Measurements from ENCODE around the gene NKIRAS2.

Gene NKIRAS2

DNA sequence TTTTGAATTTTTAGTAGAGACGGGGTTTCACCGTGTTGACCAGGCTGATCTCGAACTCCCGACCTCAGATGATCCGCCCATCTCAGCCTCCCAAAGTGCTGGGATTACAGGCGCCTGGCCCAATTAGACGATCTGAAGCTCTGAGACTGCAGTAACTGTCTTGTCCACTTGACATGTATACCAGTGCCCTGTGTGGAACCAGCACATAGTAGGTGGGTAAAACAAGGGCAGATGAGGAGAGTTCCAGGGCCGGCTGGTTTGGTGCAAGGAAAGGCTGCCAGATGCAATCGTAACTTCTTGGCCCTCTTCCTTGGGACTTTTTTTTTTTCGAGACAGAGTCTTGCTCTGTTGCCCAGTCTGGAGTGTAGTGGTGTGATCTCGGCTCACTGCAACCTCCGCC, 27.5 kb downstream of the NKIRAS2 start:
- CTCF ChIA-PET, result interaction anchor here (0.7 to 2.9 kb wide), 3 partner anchors 9 to 85 kb away, joined by 3 to 17 read pairs (median 6); no protein-coding TSS in a partner anchor

DNA sequence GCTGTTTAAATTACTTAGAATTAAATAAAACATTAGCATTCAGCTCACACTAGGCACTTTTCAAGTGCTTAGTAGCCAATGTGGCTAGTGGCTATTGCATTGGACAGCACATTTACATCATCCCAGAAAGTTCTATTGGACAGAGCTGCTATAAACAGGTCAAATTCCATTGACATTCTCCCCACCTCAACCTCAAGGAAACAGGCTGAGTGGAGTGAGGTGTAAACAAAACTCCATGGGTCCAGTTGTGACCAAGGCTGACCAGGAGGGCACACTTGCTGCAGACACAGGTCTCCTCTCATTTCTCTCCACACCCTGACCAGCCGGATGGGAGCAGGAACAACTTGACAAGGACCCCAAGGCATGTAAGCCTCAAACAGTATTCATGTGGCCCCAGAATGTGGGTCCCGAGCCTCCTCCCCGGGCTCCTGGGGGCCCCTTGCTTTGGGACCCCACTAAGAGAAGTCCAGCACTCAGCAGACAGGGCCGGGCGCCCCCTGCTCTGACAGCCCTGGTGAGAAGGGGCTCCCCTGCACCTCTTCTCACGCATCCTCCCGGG, 30.0 kb downstream of the NKIRAS2 start:
- no peaks in the 10 kb centered on the region for H3K9me3 ChIP-seq (ENCODE audit: control insufficient read depth, insufficient read depth, low read depth, low read length)
- CTCF ChIA-PET, result interaction anchor here (0.6 to 1.7 kb wide), 10 partner anchors 12 to 369 kb away, joined by 3 to 10 read pairs (median 4); no protein-coding TSS in a partner anchor
- peak overlapping the region; percentile 38; the same call in 1 of the 2 replicates for H3K27ac ChIP-seq (ENCODE audit: extremely low read depth, low read depth, low read length)
- TF ChIP-seq GLIS2 (tag by site-specific recombination; IDR thresholded peaks at IDR 0.05), result peak; percentile 80
- no peak for TF ChIP-seq ZBTB21 (tag by site-specific recombination; IDR thresholded peaks at IDR 0.05)
- no peak for TF ChIP-seq ZNF701 (tag by site-specific recombination; IDR thresholded peaks at IDR 0.05)
- peak; percentile 65 for TF ChIP-seq ZNF335 (tag by site-specific recombination; conservative IDR thresholded peaks at IDR 0.05)
- TF ChIP-seq GLIS1 (tag by site-specific recombination; IDR thresholded peaks at IDR 0.05), result peak; percentile 42
- peak; percentile 57 for TF ChIP-seq ZBTB20 (tag by site-specific recombination; IDR thresholded peaks at IDR 0.05)
- POLR2A ChIA-PET, result no interaction called here
- H3K4me3 ChIP-seq (ENCODE audit: low read depth, low read length), result peak overlapping the region; percentile 50
- no peaks in the 10 kb centered on the region for H3K36me3 ChIP-seq (ENCODE audit: control insufficient read depth in 2 of 2, insufficient read depth in 1 of 2, low read length in 2 of 2)
- no peaks in the 10 kb centered on the region; the same call in 1 of the 2 replicates for H3K4me1 ChIP-seq (ENCODE audit: control insufficient read depth, insufficient read depth, low read length)

More for the DNA sequence above, 27.5 kb downstream of the NKIRAS2 start:
- Histone ChIP-seq H3K9me3 (ENCODE audit: control insufficient read depth, insufficient read depth, low read depth, low read length) (no peaks in the 10 kb centered on the region), H3K27ac (ENCODE audit: extremely low read depth, low read depth, low read length) (no peak overlapping the region), H3K36me3 (ENCODE audit: control insufficient read depth in 2 of 2, insufficient read depth in 1 of 2, low read length in 2 of 2) (no peaks in the 10 kb centered on the region), H3K4me3 (ENCODE audit: low read depth, low read length) (no peak overlapping the region), H3K4me1 (ENCODE audit: control insufficient read depth, insufficient read depth, low read length) (no peaks in the 10 kb centered on the region; the same call in 1 of the 2 replicates)
- TF ChIP-seq ZNF623 (tag by site-specific recombination; IDR thresholded peaks at IDR 0.05) (no peak), ZNF121 (tag by site-specific recombination; IDR thresholded peaks at IDR 0.05) (0 out of 2 replicates have a peak, but pooled peaks have one; percentile 43), ZBTB48 (tag by site-specific recombination; IDR thresholded peaks at IDR 0.05) (no peak), ZNF433 (tag by site-specific recombination; IDR thresholded peaks at IDR 0.05; ENCODE audit: low read depth) (no peak), ZNF792 (tag by site-specific recombination; IDR thresholded peaks at IDR 0.05) (no peak), ZBTB1 (tag by site-specific recombination; IDR thresholded peaks at IDR 0.05) (no peak), ZNF664 (tag by site-specific recombination; IDR thresholded peaks at IDR 0.05) (no peak), ZXDB (tag by site-specific recombination; IDR thresholded peaks at IDR 0.05) (no peak)
- TF ChIP-seq, protein P1, sequence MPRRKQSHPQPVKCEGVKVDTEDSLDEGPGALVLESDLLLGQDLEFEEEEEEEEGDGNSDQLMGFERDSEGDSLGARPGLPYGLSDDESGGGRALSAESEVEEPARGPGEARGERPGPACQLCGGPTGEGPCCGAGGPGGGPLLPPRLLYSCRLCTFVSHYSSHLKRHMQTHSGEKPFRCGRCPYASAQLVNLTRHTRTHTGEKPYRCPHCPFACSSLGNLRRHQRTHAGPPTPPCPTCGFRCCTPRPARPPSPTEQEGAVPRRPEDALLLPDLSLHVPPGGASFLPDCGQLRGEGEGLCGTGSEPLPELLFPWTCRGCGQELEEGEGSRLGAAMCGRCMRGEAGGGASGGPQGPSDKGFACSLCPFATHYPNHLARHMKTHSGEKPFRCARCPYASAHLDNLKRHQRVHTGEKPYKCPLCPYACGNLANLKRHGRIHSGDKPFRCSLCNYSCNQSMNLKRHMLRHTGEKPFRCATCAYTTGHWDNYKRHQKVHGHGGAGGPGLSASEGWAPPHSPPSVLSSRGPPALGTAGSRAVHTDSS (tag by site-specific recombination; IDR thresholded peaks at IDR 0.05), result no peak
- POLR2A ChIA-PET, result no interaction called here

DNA sequence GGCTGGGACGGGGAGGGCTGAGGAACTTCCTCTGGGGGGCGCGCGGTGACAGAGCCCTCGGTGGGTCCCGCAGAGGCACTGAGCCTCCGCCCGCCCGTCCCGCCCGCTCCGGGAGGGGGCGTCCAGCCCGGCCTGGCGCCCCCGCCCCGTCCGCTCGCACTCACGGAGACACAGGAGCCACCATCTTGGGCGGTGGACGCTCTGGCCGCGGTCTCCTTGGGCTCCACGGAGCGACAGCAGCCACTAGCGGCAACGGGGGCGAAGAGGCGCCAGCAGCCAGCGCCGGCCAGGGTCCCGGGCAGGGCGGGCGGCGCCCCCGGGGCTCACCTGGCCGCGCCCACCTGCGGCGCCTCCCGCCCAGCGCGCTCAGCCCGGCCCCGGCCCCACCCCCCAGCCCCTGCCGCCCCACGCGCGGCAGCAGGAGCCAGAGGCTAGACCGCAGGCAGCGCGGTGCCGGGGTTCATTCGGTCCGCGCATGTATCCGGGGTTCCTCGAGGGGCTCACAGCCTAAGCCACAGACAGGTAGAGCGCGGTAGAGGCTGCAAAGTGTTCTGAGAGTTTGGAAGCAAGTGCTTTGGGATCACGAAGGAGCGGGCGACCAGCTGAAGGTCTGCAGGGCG, 30.6 kb downstream of the NKIRAS2 start, which contains the start of gene C17orf113:
C17orf113 (minus strand) TSS at position 209 of the 620 bp plus-strand sequence. CDS start 7,225 bp downstream, outside the sequence.
- H3K36me3 ChIP-seq (ENCODE audit: control insufficient read depth in 2 of 2, insufficient read depth in 1 of 2, low read length in 2 of 2), result no peaks in the 10 kb centered on the region
- POLR2A ChIA-PET, result interaction anchor here (0.7 to 1.1 kb wide), 3 partner anchors 23 to 58 kb away, joined by 3 to 4 read pairs (median 3); partner anchors contain the start of gene NKIRAS2
- H3K4me1 ChIP-seq (ENCODE audit: control insufficient read depth, insufficient read depth, low read length), result no peaks in the 10 kb centered on the region; the same call in 1 of the 2 replicates
- H3K4me3 ChIP-seq (ENCODE audit: low read depth, low read length), result peak within 1 kb of the TSS; percentile 50
- CTCF ChIA-PET, result interaction anchor here (0.6 to 1.7 kb wide), 15 partner anchors 11 to 369 kb away, joined by 3 to 11 read pairs (median 4); partner anchors contain the start of gene NKIRAS2
- H3K27ac ChIP-seq (ENCODE audit: extremely low read depth, low read depth, low read length), result peak within 1 kb of the TSS; percentile 38; the same call in 1 of the 2 replicates
- H3K9me3 ChIP-seq (ENCODE audit: control insufficient read depth, insufficient read depth, low read depth, low read length), result no peaks in the 10 kb centered on the region
- TF ChIP-seq, protein P2, sequence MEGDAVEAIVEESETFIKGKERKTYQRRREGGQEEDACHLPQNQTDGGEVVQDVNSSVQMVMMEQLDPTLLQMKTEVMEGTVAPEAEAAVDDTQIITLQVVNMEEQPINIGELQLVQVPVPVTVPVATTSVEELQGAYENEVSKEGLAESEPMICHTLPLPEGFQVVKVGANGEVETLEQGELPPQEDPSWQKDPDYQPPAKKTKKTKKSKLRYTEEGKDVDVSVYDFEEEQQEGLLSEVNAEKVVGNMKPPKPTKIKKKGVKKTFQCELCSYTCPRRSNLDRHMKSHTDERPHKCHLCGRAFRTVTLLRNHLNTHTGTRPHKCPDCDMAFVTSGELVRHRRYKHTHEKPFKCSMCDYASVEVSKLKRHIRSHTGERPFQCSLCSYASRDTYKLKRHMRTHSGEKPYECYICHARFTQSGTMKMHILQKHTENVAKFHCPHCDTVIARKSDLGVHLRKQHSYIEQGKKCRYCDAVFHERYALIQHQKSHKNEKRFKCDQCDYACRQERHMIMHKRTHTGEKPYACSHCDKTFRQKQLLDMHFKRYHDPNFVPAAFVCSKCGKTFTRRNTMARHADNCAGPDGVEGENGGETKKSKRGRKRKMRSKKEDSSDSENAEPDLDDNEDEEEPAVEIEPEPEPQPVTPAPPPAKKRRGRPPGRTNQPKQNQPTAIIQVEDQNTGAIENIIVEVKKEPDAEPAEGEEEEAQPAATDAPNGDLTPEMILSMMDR (tag by site-specific recombination; IDR thresholded peaks at IDR 0.05), result peak; percentile 94
- TF ChIP-seq ZNF112 (tag by site-specific recombination; IDR thresholded peaks at IDR 0.05), result no peak
- no peak for TF ChIP-seq FEZF1 (tag by site-specific recombination; IDR thresholded peaks at IDR 0.05)
- no peak for TF ChIP-seq ZNF701 (tag by site-specific recombination; IDR thresholded peaks at IDR 0.05)
- no peak for TF ChIP-seq ZFP41 (tag by site-specific recombination; IDR thresholded peaks at IDR 0.05; ENCODE audit: borderline replicate concordance)
- no peak; the same call in 1 of the 2 replicates for TF ChIP-seq ZBTB7A (tag by site-specific recombination; IDR thresholded peaks at IDR 0.05; ENCODE audit: low read depth)
- TF ChIP-seq ZNF394 (tag by site-specific recombination; IDR thresholded peaks at IDR 0.05; ENCODE audit: borderline replicate concordance), result no peak
- TF ChIP-seq GLI4 (tag by site-specific recombination; IDR thresholded peaks at IDR 0.05), result no peak
- TF ChIP-seq, protein P3, sequence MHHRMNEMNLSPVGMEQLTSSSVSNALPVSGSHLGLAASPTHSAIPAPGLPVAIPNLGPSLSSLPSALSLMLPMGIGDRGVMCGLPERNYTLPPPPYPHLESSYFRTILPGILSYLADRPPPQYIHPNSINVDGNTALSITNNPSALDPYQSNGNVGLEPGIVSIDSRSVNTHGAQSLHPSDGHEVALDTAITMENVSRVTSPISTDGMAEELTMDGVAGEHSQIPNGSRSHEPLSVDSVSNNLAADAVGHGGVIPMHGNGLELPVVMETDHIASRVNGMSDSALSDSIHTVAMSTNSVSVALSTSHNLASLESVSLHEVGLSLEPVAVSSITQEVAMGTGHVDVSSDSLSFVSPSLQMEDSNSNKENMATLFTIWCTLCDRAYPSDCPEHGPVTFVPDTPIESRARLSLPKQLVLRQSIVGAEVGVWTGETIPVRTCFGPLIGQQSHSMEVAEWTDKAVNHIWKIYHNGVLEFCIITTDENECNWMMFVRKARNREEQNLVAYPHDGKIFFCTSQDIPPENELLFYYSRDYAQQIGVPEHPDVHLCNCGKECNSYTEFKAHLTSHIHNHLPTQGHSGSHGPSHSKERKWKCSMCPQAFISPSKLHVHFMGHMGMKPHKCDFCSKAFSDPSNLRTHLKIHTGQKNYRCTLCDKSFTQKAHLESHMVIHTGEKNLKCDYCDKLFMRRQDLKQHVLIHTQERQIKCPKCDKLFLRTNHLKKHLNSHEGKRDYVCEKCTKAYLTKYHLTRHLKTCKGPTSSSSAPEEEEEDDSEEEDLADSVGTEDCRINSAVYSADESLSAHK (tag by site-specific recombination; IDR thresholded peaks at IDR 0.05), result no peak
- TF ChIP-seq YY1 (tag by site-specific recombination; IDR thresholded peaks at IDR 0.05), result peak; percentile 73
- no peak for TF ChIP-seq ZNF157 (tag by site-specific recombination; IDR thresholded peaks at IDR 0.05)
- TF ChIP-seq ZNF660 (tag by site-specific recombination; IDR thresholded peaks at IDR 0.05), result peak; percentile 88; the same call in 1 of the 2 replicates

All from HEK293 (cell line).